Inflammatory macrophage treated with lipopolysaccharide for 1 hour (primary cell): Measurements from ENCODE around the gene SLC8A2.
A peak's percentile ranks its signal among the peaks of the same experiment; 100 is the strongest.

Source experiments
- DNase-seq, 2 donors: peaks; one replicate each; pipeline ENCODE4 v3.0.0-alpha.2; 2020 to 2022

The SLC8A2 gene

GRCh38 chr19:47471733-47472457 is at the start of gene SLC8A2:
TSS of gene SLC8A2 (minus strand) at chr19:47471893. CDS start at chr19:47466403, 5,490 bp downstream.
- peak in 1 of 2 donors; percentile 12 for DNase-seq

GRCh38 chr19:47520839-47521238 is 49.1 kb upstream of the SLC8A2 start:
- no peak for DNase-seq

GRCh38 chr19:47520343-47520806 is 48.7 kb upstream of the SLC8A2 start:
- DNase-seq, result no peak

GRCh38 chr19:47518854-47519253 is 47.2 kb upstream of the SLC8A2 start:
- no peak for DNase-seq

GRCh38 chr19:47518139-47518538 is 46.4 kb upstream of the SLC8A2 start:
- DNase-seq, result no peak

- DNase-seq, result peak; percentile 100
Observed at GRCh38 chr19:47514869-47515588, 43.3 kb upstream of the SLC8A2 start, which contains the start of gene NAPA. TSS of gene NAPA (minus strand) at chr19:47515063. CDS start at chr19:47514940, 123 bp downstream.

GRCh38 chr19:47514151-47514868 is 42.6 kb upstream of the SLC8A2 start:
- DNase-seq, result peak in 1 of 2 donors; percentile 8

GRCh38 chr19:47512948-47513319 is 41.2 kb upstream of the SLC8A2 start:
- DNase-seq, result no peak

GRCh38 chr19:47512183-47512947 is 40.7 kb upstream of the SLC8A2 start:
- peak in 1 of 2 donors; percentile 12 for DNase-seq

- no peak for DNase-seq
Observed at GRCh38 chr19:47511681-47512080, 40.0 kb upstream of the SLC8A2 start.

GRCh38 chr19:47511128-47511517 is 39.4 kb upstream of the SLC8A2 start:
- DNase-seq, result no peak

GRCh38 chr19:47510516-47511127 is 38.9 kb upstream of the SLC8A2 start:
- no peak for DNase-seq

- no peak for DNase-seq
Observed at GRCh38 chr19:47509973-47510372, 38.3 kb upstream of the SLC8A2 start.

GRCh38 chr19:47509170-47509847 is 37.6 kb upstream of the SLC8A2 start:
- no peak for DNase-seq

GRCh38 chr19:47508721-47509120 is 37.0 kb upstream of the SLC8A2 start:
- no peak for DNase-seq

- DNase-seq, result no peak
Observed at GRCh38 chr19:47507924-47508553, 36.3 kb upstream of the SLC8A2 start.

GRCh38 chr19:47507012-47507411 is 35.3 kb upstream of the SLC8A2 start:
- no peak for DNase-seq

- DNase-seq, result no peak
Observed at GRCh38 chr19:47506459-47506858, 34.8 kb upstream of the SLC8A2 start.

- DNase-seq, result no peak
Observed at GRCh38 chr19:47505506-47505905, 33.8 kb upstream of the SLC8A2 start.

GRCh38 chr19:47503826-47504150 is 32.1 kb upstream of the SLC8A2 start:
- no peak for DNase-seq

- no peak for DNase-seq
Observed at GRCh38 chr19:47503130-47503825, 31.6 kb upstream of the SLC8A2 start.
